ENCODE results near the gene CD38. TPM values are rescaled to one million over a fixed set of nuclear protein-coding genes. Genes with fewer than 3 reads are reported as not detected.

CD38 gene
- total and polyA plus RNA-seq, 2 experiments from 2014 or later: 0.13 to 1.1 TPM

GRCh38 chr4:15736514-15737050 lies 41.5 kb upstream of the CD38 start:
- no peaks in the 10 kb centered on the region for H3K9me2 ChIP-seq (replicated peaks; ENCODE audit: insufficient read depth)
- no peak overlapping the region for H3K4me2 ChIP-seq
- no peaks in the 10 kb centered on the region for H4K20me1 ChIP-seq (ENCODE audit: insufficient read depth, poor library complexity, severe bottlenecking)
- no peak overlapping the region for H2AFZ ChIP-seq
- H3K27ac ChIP-seq: no peak overlapping the region
- H3K36me3 ChIP-seq (replicated peaks; ENCODE audit: insufficient read depth, low read depth): no peaks in the 10 kb centered on the region
- H3K4me1 ChIP-seq (ENCODE audit: insufficient read depth): no peaks in the 10 kb centered on the region
- no peaks in the 10 kb centered on the region for H3K79me2 ChIP-seq
- H3K27me3 ChIP-seq: no peaks in the 10 kb centered on the region
- no peak for TF ChIP-seq CTCF (IDR thresholded peaks at IDR 0.05; ENCODE audit: poor library complexity)
- no peak for TF ChIP-seq EZH2 (IDR thresholded peaks at IDR 0.05; ENCODE audit: borderline replicate concordance)
- TF ChIP-seq EZH2phosphoT487 (IDR thresholded peaks at IDR 0.05; ENCODE audit: low read depth, severe bottlenecking, unreplicated experiment): no peak
- WGBS (ENCODE audit: low lambda C conversion rate, missing lambda C conversion rate): 97% methylated on average over 4 of the region's 4 CpGs
- no peak overlapping the region for H3K4me3 ChIP-seq
- no peaks in the 10 kb centered on the region for H3K9me3 ChIP-seq (ENCODE audit: low read depth)
- DNase-seq (ENCODE audit: low spot score): no peak

GRCh38 chr4:15737255-15737654 lies 40.9 kb upstream of the CD38 start:
- no peaks in the 10 kb centered on the region for H3K79me2 ChIP-seq
- H3K4me2 ChIP-seq: no peak overlapping the region
- no peaks in the 10 kb centered on the region for H3K27me3 ChIP-seq
- H3K4me3 ChIP-seq: no peak overlapping the region
- H4K20me1 ChIP-seq (ENCODE audit: insufficient read depth, poor library complexity, severe bottlenecking): no peaks in the 10 kb centered on the region
- no peak overlapping the region for H2AFZ ChIP-seq
- DNase-seq (ENCODE audit: low spot score): no peak
- TF ChIP-seq EZH2 (IDR thresholded peaks at IDR 0.05; ENCODE audit: borderline replicate concordance) (no peak), EZH2phosphoT487 (IDR thresholded peaks at IDR 0.05; ENCODE audit: low read depth, severe bottlenecking, unreplicated experiment) (no peak), CTCF (IDR thresholded peaks at IDR 0.05; ENCODE audit: poor library complexity) (no peak)
- H3K36me3 ChIP-seq (replicated peaks; ENCODE audit: insufficient read depth, low read depth): no peaks in the 10 kb centered on the region
- H3K4me1 ChIP-seq (ENCODE audit: insufficient read depth): no peaks in the 10 kb centered on the region
- H3K27ac ChIP-seq: no peak overlapping the region
- WGBS (ENCODE audit: low lambda C conversion rate, missing lambda C conversion rate): 69% methylated on average over 3 of the region's 3 CpGs
- H3K9me3 ChIP-seq (ENCODE audit: low read depth): no peaks in the 10 kb centered on the region
- no peaks in the 10 kb centered on the region for H3K9me2 ChIP-seq (replicated peaks; ENCODE audit: insufficient read depth)

- DNase-seq (ENCODE audit: low spot score): no peak
- 95% methylated on average over 1 of the region's 1 CpG for WGBS (ENCODE audit: low lambda C conversion rate, missing lambda C conversion rate)
- H3K9me2 ChIP-seq (replicated peaks; ENCODE audit: insufficient read depth): no peaks in the 10 kb centered on the region
- H2AFZ ChIP-seq: no peak overlapping the region
- H3K4me3 ChIP-seq: no peak overlapping the region
- H3K79me2 ChIP-seq: no peaks in the 10 kb centered on the region
- no peaks in the 10 kb centered on the region for H3K4me1 ChIP-seq (ENCODE audit: insufficient read depth)
- no peaks in the 10 kb centered on the region for H4K20me1 ChIP-seq (ENCODE audit: insufficient read depth, poor library complexity, severe bottlenecking)
- H3K9me3 ChIP-seq (ENCODE audit: low read depth): no peaks in the 10 kb centered on the region
- no peak for TF ChIP-seq EZH2 (IDR thresholded peaks at IDR 0.05; ENCODE audit: borderline replicate concordance)
- TF ChIP-seq CTCF (IDR thresholded peaks at IDR 0.05; ENCODE audit: poor library complexity): no peak
- TF ChIP-seq EZH2phosphoT487 (IDR thresholded peaks at IDR 0.05; ENCODE audit: low read depth, severe bottlenecking, unreplicated experiment): no peak
- no peaks in the 10 kb centered on the region for H3K27me3 ChIP-seq
- no peak overlapping the region for H3K4me2 ChIP-seq
- no peak overlapping the region for H3K27ac ChIP-seq
- H3K36me3 ChIP-seq (replicated peaks; ENCODE audit: insufficient read depth, low read depth): no peaks in the 10 kb centered on the region
Observed at GRCh38 chr4:15738877-15739276, 39.3 kb upstream of the CD38 start.
